Measurements from ENCODE around the gene CYFIP2. TPM values are rescaled to one million over a fixed set of nuclear protein-coding genes. Genes with fewer than 3 reads are reported as not detected.

CYFIP2 gene
- total RNA-seq (2021) = 74.7 and 84.5 TPM in 2 replicates
- long read RNA-seq, full-length matches to known transcripts = 116 of 166 reads
- long read RNA-seq, partial matches to known transcripts = 25 of 166 reads
- long read RNA-seq, other reads (novel, unspliced or antisense) = 25 of 166 reads

GRCh38 chr5:157265714-157266285, at the start of gene CYFIP2:
Gene CYFIP2 (plus strand): TSS chr5:157266123. CDS start chr5:157285362, 19,239 bp downstream.
- H2BK120ac ChIP-seq (ENCODE audit: low read depth, low read length, poor library complexity, severe bottlenecking) = no peak within 1 kb of the TSS
- H3K9ac ChIP-seq (ENCODE audit: extremely low read depth, insufficient read length, low read length) = peak within 1 kb of the TSS; percentile 7
- H3K27me3 Mint-ChIP-seq (ENCODE audit: low read depth) = peaks cover 12% of the 10 kb centered on the region
- H3K9me3 Mint-ChIP-seq = no peaks in the 10 kb centered on the region; a peak in 1 of 5 replicates
- H2BK20ac ChIP-seq (ENCODE audit: low read depth, low read length, poor library complexity, severe bottlenecking) = no peak within 1 kb of the TSS
- H2BK12ac ChIP-seq (ENCODE audit: insufficient read length, low read depth, low read length) = no peak within 1 kb of the TSS
- no peak within 1 kb of the TSS for H3T11ph ChIP-seq (ENCODE audit: low read length)
- H3K56ac ChIP-seq (ENCODE audit: insufficient read length, low read depth, low read length) = no peak within 1 kb of the TSS
- peak within 1 kb of the TSS in 2 of 3 experiments; percentile 27 to 91; a peak in 3 of 7 replicates for H3K27ac Mint-ChIP-seq
- TF ChIP-seq CTCF (conservative IDR thresholded peaks at IDR 0.05) = no peak
- H3K14ac ChIP-seq (ENCODE audit: insufficient read depth, low read length) = peak within 1 kb of the TSS; percentile 34; the same call in 1 of the 2 replicates
- H3K27me3 ChIP-seq (ENCODE audit: insufficient read depth, low read length) = no peaks in the 10 kb centered on the region
- H4K20me1 ChIP-seq (ENCODE audit: control insufficient read depth, insufficient read depth, insufficient read length) = peaks cover 6% of the 10 kb centered on the region
- DNase-seq = peak; percentile 85
- H2AFZ ChIP-seq (ENCODE audit: low read length) = peak within 1 kb of the TSS; percentile 78
- H2BK15ac ChIP-seq (ENCODE audit: low read depth, low read length) = no peak within 1 kb of the TSS; the same call in 1 of the 2 replicates
- H3K23ac ChIP-seq (ENCODE audit: insufficient read length, low read depth, low read length) = no peak within 1 kb of the TSS
- H3K23me2 ChIP-seq (ENCODE audit: insufficient read length, low read depth, low read length, poor library complexity, severe bottlenecking) = no peaks in the 10 kb centered on the region
- H3K4me3 Mint-ChIP-seq = peak within 1 kb of the TSS; percentile 82 to 92
- H2AK5ac ChIP-seq (ENCODE audit: insufficient read length, low read length) = no peak within 1 kb of the TSS
- no peak within 1 kb of the TSS for H3K4ac ChIP-seq (ENCODE audit: low read depth, low read length)
- H3K27ac ChIP-seq (ENCODE audit: insufficient read length, low read depth, low read length) = no peak within 1 kb of the TSS
- H3K4me2 ChIP-seq (ENCODE audit: insufficient read depth, insufficient read length, low read length) = peak within 1 kb of the TSS; percentile 61
- peak within 1 kb of the TSS; percentile 60 for H3K18ac ChIP-seq (ENCODE audit: insufficient read length, low read depth, low read length)
- no peaks in the 10 kb centered on the region; a peak in 1 of 7 replicates for H3K36me3 Mint-ChIP-seq (ENCODE audit: insufficient read depth in 1 of 3, low read depth in 3 of 3)
- no peak within 1 kb of the TSS for H2BK5ac ChIP-seq (ENCODE audit: insufficient read length, low read length)
- no peak within 1 kb of the TSS for H4K91ac ChIP-seq (ENCODE audit: insufficient read length, low read depth, low read length)
- H4K8ac ChIP-seq (replicated peaks; ENCODE audit: insufficient read length, low read depth, low read length) = no peak within 1 kb of the TSS
- no CpG with 5 or more reads among the region's 58 CpGs for WGBS (ENCODE audit: extremely low coverage, insufficient read length, low lambda C conversion rate)
- peaks cover 3% of the 10 kb centered on the region for H3K79me1 ChIP-seq (ENCODE audit: insufficient read depth, low read depth, low read length, poor library complexity, severe bottlenecking)
- H3K4me1 Mint-ChIP-seq = peaks cover 39 to 41% of the 10 kb centered on the region in 2 experiments
- H3K79me2 ChIP-seq (ENCODE audit: insufficient read depth, low read length) = peaks cover 9% of the 10 kb centered on the region; the same call in 1 of the 2 replicates
- no peaks in the 10 kb centered on the region for H3K9me3 ChIP-seq (ENCODE audit: control insufficient read depth, low read depth, low read length)
- no peak within 1 kb of the TSS for H4K5ac ChIP-seq (ENCODE audit: insufficient read length, low read depth, low read length)
- H3K4me1 ChIP-seq (ENCODE audit: insufficient read depth, low read length) = peaks cover 10% of the 10 kb centered on the region; the same call in 1 of the 2 replicates
